Pancreas (tissue), 10 donors: ENCODE measurements around the gene ZNRD2. TPM values are rescaled to one million over a fixed set of nuclear protein-coding genes. Genes with fewer than 3 reads are reported as not detected.

Experiments
- ATAC-seq, 4 donors: fragments of 200-7000 bp; cut with Tn5 transposase; one replicate each; pipeline versions ENCODE4 v1.8.0 to v1.9.1; 2020; ENCODE audit warnings: mild to moderate bottlenecking in 4 of 4, moderate library complexity in 4 of 4
- DNase-seq, 6 donors: peaks; one replicate each; pipeline ENCODE4 v3.0.0-alpha.2; 2020
- FAIRE-seq: peaks from 2 replicates; lab custom pipeline; 2012; peaks lifted over from hg19 to GRCh38; lab: Jason Lieb, UNC
- H3K27ac ChIP-seq, 4 donors: fragments of 200-600 bp; sonication (generic); 1 replicate in 3 of 4; 2 replicates in 1 of 4; pipeline versions ENCODE4 v1.5.0 to v1.8.0; 2020
- H3K27me3 ChIP-seq, 4 donors: fragments of 200-600 bp; one replicate each; pipeline ENCODE4 v1.8.0; 2021
- H3K36me3 ChIP-seq, 3 donors: fragments of 200-600 bp; sonication (generic) in 1 of 3; one replicate each; pipeline versions ENCODE4 v1.5.0 to v1.8.0; 2020 to 2021
- H3K4me1 ChIP-seq, 3 donors: fragments of 200-600 bp; one replicate each; pipeline ENCODE4 v1.8.0; 2021
- H3K4me3 ChIP-seq, 4 donors: fragments of 200-600 bp; sonication (generic) in 2 of 4; one replicate each; pipeline versions ENCODE4 v1.5.0 to v1.8.0; 2020 to 2021
- H3K9me3 ChIP-seq, 4 donors: fragments of 200-600 bp; one replicate each; pipeline ENCODE4 v1.8.0; 2021
- WGBS, 2 donors: extraction: QIAGEN DNeasy Blood & Tissue Kit; methylation state at CpG; one replicate each; pipeline ENCODE4 v1.1.7; 2013; 5-methylcytosine and 5-hydroxymethylcytosine counted together
- intact Hi-C, 3 donors: fragments of 100-400 bp; cut with DNase I; formaldehyde crosslinking; loops; one replicate each; pipeline versions ENCODE4 v1.11.1 to v1.14.2; 2022
- polyA plus RNA-seq, 2 donors: library from polyadenylated mRNA; stranded (reverse); fragments of 200-250 nt; gene quantifications; one replicate each; pipeline ENCODE4 v1.2.3, GENCODE V29; 2013
- total RNA-seq, 6 donors: library from RNA; stranded (reverse); fragmentation: NEBNext Ultra II Directional in 4 of 6; extraction: Animal tissue kit (Norgen Biotek cat#: 25700) in 4 of 6; gene quantifications; one replicate each; pipeline versions ENCODE4 v1.2.1 to v1.2.4, GENCODE V29; 2021 to 2023
- TF ChIP-seq, protein P1 (sequence below), 4 donors: fragments of 200-600 bp; sonication (generic) in 3 of 4; IDR thresholded peaks; one replicate each; pipeline versions ENCODE4 v1.5.0 to v1.8.0; 2021; ENCODE audit warnings: antibody characterized with exemption in 4 of 4
- donor health status: healthy with polysubstance abuse.
- donor health status: DM: no; HTN: no; CAD: no; lungs with moderate emphysema.
- donor health status: DM: no; HTN: no; CAD: no.
- donor health status: control.
- donor health status: control.
- donor health status: Bipolar disorder and iron deficiency.
- donor health status: DM: yes; HTN: yes; CAD: no.
- donor health status: DM: no; HTN: no; CAD: no.
- donor health status: DM: no; HTN: no; CAD: no.
- donor health status: DM: yes; HTN: yes; CAD: no.

Gene ZNRD2
- total and polyA plus RNA-seq, 8 donors, result 17.8 to 34.8 (median 22.6) TPM

GRCh38 chr11:65574109-65574810, 4.0 kb downstream of the ZNRD2 start:
- H3K27ac ChIP-seq, result peak overlapping the region; percentile 40 to 86 (median 62)
- 1% methylated on average over 43 to 67 of the region's 67 CpGs for WGBS, 2 donors
- H3K9me3 ChIP-seq, result no peaks in the 10 kb centered on the region
- peak; percentile 48 to 64 (median 60) for ATAC-seq
- H3K27me3 ChIP-seq, result no peaks in the 10 kb centered on the region
- intact Hi-C loops, result no loop called here
- H3K36me3 ChIP-seq, result no peaks in the 10 kb centered on the region
- FAIRE-seq, result no peak
- TF ChIP-seq, protein P1, sequence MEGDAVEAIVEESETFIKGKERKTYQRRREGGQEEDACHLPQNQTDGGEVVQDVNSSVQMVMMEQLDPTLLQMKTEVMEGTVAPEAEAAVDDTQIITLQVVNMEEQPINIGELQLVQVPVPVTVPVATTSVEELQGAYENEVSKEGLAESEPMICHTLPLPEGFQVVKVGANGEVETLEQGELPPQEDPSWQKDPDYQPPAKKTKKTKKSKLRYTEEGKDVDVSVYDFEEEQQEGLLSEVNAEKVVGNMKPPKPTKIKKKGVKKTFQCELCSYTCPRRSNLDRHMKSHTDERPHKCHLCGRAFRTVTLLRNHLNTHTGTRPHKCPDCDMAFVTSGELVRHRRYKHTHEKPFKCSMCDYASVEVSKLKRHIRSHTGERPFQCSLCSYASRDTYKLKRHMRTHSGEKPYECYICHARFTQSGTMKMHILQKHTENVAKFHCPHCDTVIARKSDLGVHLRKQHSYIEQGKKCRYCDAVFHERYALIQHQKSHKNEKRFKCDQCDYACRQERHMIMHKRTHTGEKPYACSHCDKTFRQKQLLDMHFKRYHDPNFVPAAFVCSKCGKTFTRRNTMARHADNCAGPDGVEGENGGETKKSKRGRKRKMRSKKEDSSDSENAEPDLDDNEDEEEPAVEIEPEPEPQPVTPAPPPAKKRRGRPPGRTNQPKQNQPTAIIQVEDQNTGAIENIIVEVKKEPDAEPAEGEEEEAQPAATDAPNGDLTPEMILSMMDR (IDR thresholded peaks at IDR 0.05), result peak; percentile 96 to 99 (median 98)
- peak; percentile 86 to 93 (median 92) for DNase-seq
- H3K4me3 ChIP-seq, result peak overlapping the region; percentile 16 to 88 (median 72)
- H3K4me1 ChIP-seq, result peaks cover 14 to 34% (median 14%) of the 10 kb centered on the region in 3 donors

DNA sequence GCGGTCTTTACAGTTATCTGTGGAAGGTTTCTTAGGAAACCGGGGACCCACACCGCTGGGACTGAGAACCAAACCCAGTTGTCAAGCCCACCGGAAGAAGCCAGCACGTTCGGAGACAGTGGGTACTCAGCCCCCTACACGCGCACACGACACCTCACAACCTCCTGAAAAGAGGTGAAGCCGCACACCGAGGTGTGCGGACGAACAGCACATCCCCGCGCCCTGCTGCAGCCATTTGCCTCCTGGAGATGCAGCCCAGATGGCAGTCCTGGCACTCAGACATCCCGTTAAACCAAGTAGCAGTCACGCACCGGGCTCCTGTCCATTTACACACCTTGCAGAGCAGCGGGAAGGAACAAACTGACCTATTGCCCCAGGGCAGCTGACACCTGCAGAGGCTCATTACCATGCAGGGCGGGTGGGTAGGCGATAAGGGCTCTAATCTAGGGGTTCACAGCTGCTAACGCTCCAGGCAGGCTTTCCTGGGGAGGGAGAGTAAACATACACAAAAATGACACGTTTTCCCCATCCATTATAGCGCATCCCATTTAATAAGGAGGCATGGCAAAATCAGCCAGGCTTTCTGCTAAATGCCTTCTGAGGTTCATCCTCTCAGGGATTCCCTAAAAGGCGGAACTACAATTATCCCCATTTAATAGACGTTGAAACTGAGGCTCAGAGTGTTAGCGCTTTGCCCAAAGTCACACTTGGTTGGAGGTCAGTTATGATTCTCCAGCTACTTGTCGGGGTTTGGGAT, 4.7 kb downstream of the ZNRD2 start:
- H3K9me3 ChIP-seq, result no peaks in the 10 kb centered on the region
- H3K4me3 ChIP-seq, result peak overlapping the region; percentile 16 to 88 (median 72)
- H3K27me3 ChIP-seq, result no peaks in the 10 kb centered on the region
- H3K27ac ChIP-seq, result peak overlapping the region; percentile 40 to 86 (median 62)
- no peaks in the 10 kb centered on the region for H3K36me3 ChIP-seq
- ATAC-seq (peak; percentile 5 to 21 (median 13)), DNase-seq (peak in 4 of 6 donors; percentile 63 to 77 (median 74)), FAIRE-seq (no peak)
- H3K4me1 ChIP-seq, result peaks cover 13 to 34% (median 13%) of the 10 kb centered on the region in 3 donors
- WGBS, 2 donors, result 21 to 31% methylated on average over 28 of the region's 28 CpGs
- TF ChIP-seq, protein P1 (IDR thresholded peaks at IDR 0.05), result no peak
- intact Hi-C loops, result no loop called here

- Histone ChIP-seq H3K9me3 (no peaks in the 10 kb centered on the region), H3K27me3 (no peaks in the 10 kb centered on the region), H3K27ac (peak within 1 kb of the TSS; percentile 9 to 86 (median 57)), H3K4me1 (peaks cover 13 to 34% (median 13%) of the 10 kb centered on the region in 3 donors), H3K4me3 (peak within 1 kb of the TSS; percentile 23 to 88 (median 72)), H3K36me3 (no peaks in the 10 kb centered on the region)
- FAIRE-seq, result no peak
- DNase-seq, result peak in 4 of 6 donors; percentile 62 to 85 (median 72)
- TF ChIP-seq, protein P1 (IDR thresholded peaks at IDR 0.05), result no peak
- 2 to 5% methylated on average over 51 to 69 of the region's 69 CpGs for WGBS, 2 donors
- ATAC-seq, result peak; percentile 7 to 27 (median 14)
- intact Hi-C loops, result no loop called here
Measured at GRCh38 chr11:65575568-65576231, 5.4 kb downstream of the ZNRD2 start, which contains the start of gene EHBP1L1. Gene EHBP1L1, plus strand, starts transcription at chr11:65576053. Its CDS starts 250 bp downstream, at chr11:65576303.

DNA sequence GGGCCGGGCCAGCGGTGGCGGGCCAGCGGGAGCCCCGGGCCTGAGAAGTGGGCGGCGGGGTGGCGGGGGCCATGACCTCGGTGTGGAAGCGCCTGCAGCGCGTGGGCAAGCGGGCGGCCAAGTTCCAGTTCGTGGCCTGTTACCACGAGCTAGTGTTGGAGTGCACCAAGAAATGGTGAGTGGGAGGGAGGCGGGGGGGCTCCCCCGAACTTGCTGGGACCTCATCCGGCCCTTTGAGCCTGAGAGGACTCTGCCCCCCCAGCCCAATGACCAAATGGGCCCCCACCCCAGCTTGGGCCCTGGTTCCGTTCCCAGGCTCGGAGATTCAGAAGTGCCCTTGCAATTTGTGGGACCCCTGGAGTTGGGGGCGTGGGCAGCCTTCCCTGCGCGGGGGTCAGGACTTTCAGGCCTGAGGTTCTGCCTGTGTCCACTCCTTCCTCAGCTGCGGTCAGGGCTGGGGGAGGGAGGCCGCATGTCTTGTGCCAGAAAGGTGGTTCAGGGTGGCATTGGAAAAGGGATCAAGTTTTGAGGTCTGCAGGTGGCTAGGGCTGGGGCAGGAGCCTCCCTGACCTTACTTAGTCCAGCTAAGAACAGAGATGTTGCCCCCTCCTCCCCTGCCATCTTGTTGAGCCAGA, 6.1 kb downstream of the ZNRD2 start:
- DNase-seq, result peak in 2 of 6 donors; percentile 45 to 51
- intact Hi-C loops, result no loop called here

More for the DNA sequence above, 6.1 kb downstream of the ZNRD2 start:
- TF ChIP-seq, protein P1 (IDR thresholded peaks at IDR 0.05), result no peak
- WGBS, 2 donors, result 30 to 61% methylated on average over 11 to 26 of the region's 26 CpGs
- Histone ChIP-seq H3K36me3 (no peaks in the 10 kb centered on the region), H3K9me3 (no peaks in the 10 kb centered on the region), H3K4me3 (peak overlapping the region; percentile 23 to 88 (median 56)), H3K4me1 (peaks cover 6 to 29% (median 9%) of the 10 kb centered on the region in 3 donors), H3K27ac (peak overlapping the region in 3 of 4 donors; percentile 38 to 57 (median 55)), H3K27me3 (no peaks in the 10 kb centered on the region)
- FAIRE-seq (no peak), ATAC-seq (no peak)
